T-helper 2 cell (primary cell): Measurements from ENCODE around the gene TCF25.
"Not testable (repeated sequence)": the region's sequence is repeated elsewhere in the genome, so short reads cannot be mapped to it uniquely, and the experiment has no call there.

ENCODE experiments used
- DNase-seq, 5 experiments: peaks; one replicate each; pipeline versions ENCODE4 v3.0.0 to v3.0.0-alpha.2; 2012 to 2022
- total RNA-seq, 2 donors: gene quantifications; one replicate each; lab custom pipeline; 2026; lab: John Stamatoyannopoulos, UW

TCF25 gene
- total RNA-seq: 153 to 186 reads per million in 2 donors

- peak; percentile 75 to 91 (median 79) for DNase-seq
Measured at GRCh38 chr16:89873109-89873971, at the start of gene TCF25. TCF25 (plus strand) TSS chr16:89873592; CDS start chr16:89873668, 76 bp downstream.

DNA sequence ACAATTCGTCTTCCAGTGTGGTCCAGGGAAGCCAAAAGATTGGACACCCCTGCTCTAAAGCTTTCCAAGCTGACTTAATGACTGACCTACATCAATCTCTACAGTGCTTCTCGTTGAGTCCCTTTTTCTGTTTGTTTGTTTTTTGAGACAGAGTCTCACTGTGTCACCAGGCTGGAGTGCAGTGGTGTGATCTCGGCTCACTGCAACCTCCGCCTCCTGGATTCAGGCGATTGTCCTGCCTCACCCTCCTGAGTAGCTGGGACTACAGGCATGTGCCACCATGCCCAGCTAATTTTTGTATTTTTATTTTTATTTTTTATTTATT lies 49.6 kb upstream of the TCF25 start:
- DNase-seq: not testable (repeated sequence)

GRCh38 chr16:89826531-89827382 lies 46.6 kb upstream of the TCF25 start:
- DNase-seq: no peak

DNA sequence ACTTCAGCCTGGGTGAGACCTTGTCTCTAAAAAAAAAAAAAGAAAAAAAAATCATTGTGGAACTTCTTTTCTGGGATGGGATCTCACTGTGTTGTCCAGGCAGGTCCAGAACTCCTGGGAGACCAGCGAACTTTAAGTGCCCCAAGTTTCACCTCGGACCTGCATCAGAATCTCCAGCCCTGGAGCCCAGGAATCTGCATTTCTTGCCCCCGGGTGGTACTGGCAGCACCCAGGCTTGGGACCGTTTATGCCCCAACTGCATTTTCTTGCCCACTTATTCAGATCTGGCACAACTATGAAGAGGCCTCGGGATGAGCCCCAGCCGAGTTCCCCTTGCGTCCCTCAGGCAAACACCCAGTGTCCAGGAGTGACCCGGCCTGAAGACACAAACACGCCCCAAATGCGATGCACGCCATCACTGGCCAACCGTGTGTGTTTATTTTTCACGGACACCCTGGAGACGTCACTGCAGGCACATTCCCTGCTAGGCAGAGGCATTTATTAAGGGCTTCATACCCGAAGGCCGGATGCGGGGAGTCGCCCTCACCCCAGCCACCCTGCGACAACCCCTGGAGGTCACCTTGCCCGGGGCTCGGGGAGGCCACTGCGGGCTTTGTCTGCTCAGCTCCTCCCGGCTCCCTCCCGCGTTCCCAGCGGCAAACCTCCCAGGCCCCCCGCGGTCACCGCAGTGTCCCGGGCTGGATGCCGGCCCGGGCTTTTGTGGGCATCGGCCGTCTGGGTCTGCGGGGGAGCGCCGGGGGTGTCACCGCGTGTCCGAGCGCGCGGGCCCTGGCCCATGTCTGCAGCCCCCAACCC lies 45.8 kb upstream of the TCF25 start:
- no peak for DNase-seq

- DNase-seq: peak; percentile 38 to 71 (median 63)
Measured at GRCh38 chr16:89828199-89828869, 45.1 kb upstream of the TCF25 start, which contains the start of gene SPIRE2. SPIRE2 (plus strand) TSS chr16:89828475; CDS start chr16:89828551, 76 bp downstream.

DNA sequence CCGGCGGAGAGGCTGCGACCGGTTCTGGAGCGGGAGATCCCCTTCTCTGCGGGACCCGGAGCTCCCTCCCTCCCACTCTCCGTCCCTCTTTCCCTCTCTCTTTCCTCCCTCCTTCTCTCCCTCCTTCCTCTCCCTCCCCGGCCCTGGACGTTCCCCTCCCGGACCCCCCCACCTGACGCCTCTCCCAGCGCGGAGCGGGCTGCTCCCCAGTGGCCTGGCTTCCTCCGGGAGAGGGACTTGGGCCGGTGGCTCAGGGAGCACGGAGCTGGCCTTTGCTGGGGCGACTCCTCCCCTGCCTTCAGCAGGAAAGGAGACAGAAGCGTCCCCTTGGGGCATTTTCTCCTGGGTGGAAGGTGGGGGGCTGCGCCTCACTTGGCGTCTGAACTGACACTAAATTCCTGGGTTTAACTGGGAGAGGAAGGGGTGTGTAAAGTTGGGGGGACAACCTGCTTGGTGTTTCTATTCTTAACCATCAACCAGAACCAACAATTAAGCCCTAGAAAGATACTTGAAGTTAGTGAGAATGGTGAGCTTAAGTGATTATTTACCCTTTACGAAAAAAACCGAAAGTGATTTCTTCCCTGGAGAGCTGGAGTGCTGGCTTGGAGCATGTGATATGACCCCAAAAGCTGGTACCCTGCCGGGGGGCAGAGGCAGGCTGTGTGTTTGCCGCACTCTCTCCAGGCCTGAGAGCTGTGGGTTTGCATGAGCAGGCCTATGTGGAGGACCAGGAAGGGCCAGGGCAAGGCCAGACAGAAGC lies 44.3 kb upstream of the TCF25 start:
- no peak for DNase-seq

- no peak for DNase-seq
Measured at GRCh38 chr16:89829630-89830437, 43.6 kb upstream of the TCF25 start.

DNA sequence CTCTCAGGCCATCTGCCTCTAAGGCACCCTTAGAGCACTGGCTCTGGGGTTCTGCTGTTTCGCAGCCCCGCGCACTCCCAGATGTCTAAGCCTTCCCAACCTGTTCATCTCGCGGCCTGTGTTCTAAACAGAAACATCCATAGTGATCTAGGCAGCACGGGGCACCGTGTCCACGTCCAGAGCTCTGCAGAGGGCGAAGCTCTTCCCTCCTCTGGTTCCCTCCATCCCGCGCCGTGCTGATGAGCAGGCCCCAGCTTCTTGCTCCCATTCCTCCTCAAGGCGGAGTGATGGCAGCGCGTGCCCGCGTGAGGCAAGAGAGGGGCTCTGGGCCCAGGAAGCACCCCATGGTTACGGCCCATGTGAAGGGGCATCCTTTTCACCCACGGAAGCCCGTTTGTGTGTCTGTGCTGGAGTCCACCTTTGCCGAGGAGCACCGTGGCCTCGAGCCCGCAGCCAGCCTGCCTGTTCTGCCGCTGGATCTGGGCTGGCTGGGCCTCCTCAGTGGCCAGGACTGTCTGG lies 41.5 kb upstream of the TCF25 start:
- DNase-seq: no peak

DNA sequence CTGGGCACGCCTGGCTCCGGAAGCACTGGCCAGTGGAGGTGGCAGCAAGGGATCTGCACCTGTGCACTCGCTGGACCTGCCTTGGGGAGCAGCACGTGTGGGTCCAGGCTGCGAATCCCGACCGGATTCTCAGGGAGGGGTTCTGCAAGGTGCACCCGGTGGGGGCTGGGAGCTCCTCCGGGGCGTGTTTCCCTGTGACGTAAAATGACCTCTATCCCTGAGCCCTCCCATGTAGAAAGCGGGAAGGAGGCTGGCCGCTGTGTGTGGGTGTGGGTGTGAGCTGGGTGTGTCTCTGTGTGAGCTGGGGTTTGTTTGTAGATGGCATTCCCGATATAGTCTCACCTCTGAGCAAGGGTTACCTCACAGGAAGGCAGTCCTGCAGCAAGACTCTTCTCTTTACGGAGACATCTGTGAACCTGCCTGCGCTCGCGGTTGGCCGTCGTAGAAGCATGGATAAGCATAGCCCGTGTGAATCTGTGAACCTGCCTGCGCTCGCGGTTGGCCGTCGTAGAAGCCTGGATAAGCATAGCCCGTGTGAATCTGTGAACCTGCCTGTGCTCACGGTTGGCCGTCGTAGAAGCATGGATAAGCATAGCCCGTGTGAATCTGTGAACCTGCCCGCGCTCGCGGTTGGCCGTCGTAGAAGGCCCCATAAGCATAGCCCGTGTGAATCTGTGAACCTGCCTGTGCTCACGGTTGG lies 39.6 kb upstream of the TCF25 start:
- DNase-seq: not testable (repeated sequence)

DNA sequence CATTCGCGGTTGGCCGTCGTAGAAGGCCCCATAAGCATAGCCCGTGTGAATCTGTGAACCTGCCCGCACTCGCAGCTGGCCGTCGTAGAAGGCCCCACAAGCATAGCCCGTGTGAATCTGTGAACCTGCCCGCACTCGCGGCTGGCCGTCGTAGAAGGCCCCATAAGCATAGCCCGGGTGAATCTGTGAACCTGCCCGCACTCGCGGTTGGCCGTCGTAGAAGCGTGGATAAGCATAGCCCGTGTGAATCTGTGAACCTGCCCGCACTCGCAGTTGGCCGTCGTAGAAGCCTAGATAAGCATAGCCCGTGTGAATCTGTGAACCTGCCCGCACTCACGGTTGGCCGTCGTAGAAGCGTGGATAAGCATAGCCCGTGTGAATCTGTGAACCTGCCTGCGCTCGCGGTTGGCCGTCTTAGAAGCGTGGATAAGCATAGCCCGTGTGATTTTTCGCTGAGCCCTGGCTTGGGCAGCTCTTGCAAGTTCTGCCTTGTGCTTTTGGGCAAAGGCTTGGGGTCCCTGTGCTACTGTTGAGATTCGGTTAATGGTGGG lies 38.5 kb upstream of the TCF25 start:
- not testable (repeated sequence) for DNase-seq

DNA sequence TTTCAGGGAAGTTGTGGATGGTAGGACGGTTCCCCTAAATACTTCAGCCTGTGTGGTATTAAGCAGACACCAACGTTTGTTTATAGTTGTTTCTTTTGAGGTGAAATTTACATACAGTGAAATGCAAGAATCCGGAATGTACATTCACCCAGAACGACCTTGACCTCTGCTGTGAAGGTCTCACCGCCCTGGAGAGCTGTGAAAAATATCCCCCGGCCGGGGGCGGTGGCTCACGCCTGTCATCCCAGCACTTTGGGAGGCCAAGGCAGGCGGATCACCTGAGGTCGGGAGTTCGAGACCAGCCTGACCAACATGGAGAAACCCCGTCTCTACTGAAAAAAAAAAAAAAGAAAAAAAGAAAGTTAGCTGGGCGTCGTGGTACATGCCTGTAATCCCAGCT lies 36.9 kb upstream of the TCF25 start:
- not testable (repeated sequence) for DNase-seq

- no peak for DNase-seq
Measured at GRCh38 chr16:89837014-89837546, 36.3 kb upstream of the TCF25 start.

GRCh38 chr16:89841275-89841674 lies 32.1 kb upstream of the TCF25 start:
- DNase-seq: peak in 3 of 5 experiments; percentile 28 to 92 (median 83)

GRCh38 chr16:89842471-89843408 lies 30.7 kb upstream of the TCF25 start:
- DNase-seq: no peak

GRCh38 chr16:89843409-89844350 lies 29.7 kb upstream of the TCF25 start:
- DNase-seq: no peak

- DNase-seq: no peak
Measured at GRCh38 chr16:89844739-89845339, 28.6 kb upstream of the TCF25 start.
